ENCODE results near the gene RPL35A. TPM values are rescaled to one million over a fixed set of nuclear protein-coding genes. Genes with fewer than 3 reads are reported as not detected.
"Not testable (repeated sequence)": the region's sequence is repeated elsewhere in the genome, so short reads cannot be mapped to it uniquely, and the experiment has no call there.

RPL35A gene
- total RNA-seq, 2 donors from 2014 or later = 277 to 520 TPM

GRCh38 chr3:197908957-197909701 lies 40.9 kb upstream of the RPL35A start:
- ATAC-seq (ENCODE audit: insufficient number of reproducible peaks, low FRiP score, low read depth) (no peak), DNase-seq (ENCODE audit: low spot score) (no peak)
- Histone ChIP-seq H3K27me3 (replicated peaks; ENCODE audit: insufficient read depth) (no peaks in the 10 kb centered on the region), H3K36me3 (no peaks in the 10 kb centered on the region), H3K4me3 (no peak overlapping the region), H3K9me3 (no peaks in the 10 kb centered on the region), H3K27ac (no peak overlapping the region), H3K4me1 (ENCODE audit: control insufficient read depth in 1 of 2, low read depth in 2 of 2) (peaks cover 0 to 9% of the 10 kb centered on the region in 2 donors)
- no peak for TF ChIP-seq CTCF (IDR thresholded peaks at IDR 0.05)

GRCh38 chr3:197912741-197913476 lies 37.1 kb upstream of the RPL35A start:
- no peak for ATAC-seq (ENCODE audit: insufficient number of reproducible peaks, low FRiP score, low read depth)
- no peak overlapping the region for H3K4me3 ChIP-seq
- no peak for TF ChIP-seq CTCF (IDR thresholded peaks at IDR 0.05)

GRCh38 chr3:197913641-197914380 lies 36.2 kb upstream of the RPL35A start:
- Histone ChIP-seq H3K36me3 (no peaks in the 10 kb centered on the region), H3K9me3 (no peaks in the 10 kb centered on the region), H3K4me3 (no peak overlapping the region), H3K4me1 (ENCODE audit: control insufficient read depth in 1 of 2, low read depth in 2 of 2) (no peaks in the 10 kb centered on the region), H3K27ac (no peak overlapping the region), H3K27me3 (replicated peaks; ENCODE audit: insufficient read depth) (no peaks in the 10 kb centered on the region)
- DNase-seq (ENCODE audit: low spot score) = no peak
- TF ChIP-seq CTCF (IDR thresholded peaks at IDR 0.05) = no peak
- ATAC-seq (ENCODE audit: insufficient number of reproducible peaks, low FRiP score, low read depth) = no peak

More at GRCh38 chr3:197912741-197913476, 37.1 kb upstream of the RPL35A start:
- Histone ChIP-seq H3K27ac (no peak overlapping the region), H3K4me1 (ENCODE audit: control insufficient read depth in 1 of 2, low read depth in 2 of 2) (no peaks in the 10 kb centered on the region), H3K27me3 (replicated peaks; ENCODE audit: insufficient read depth) (no peaks in the 10 kb centered on the region), H3K9me3 (no peaks in the 10 kb centered on the region), H3K36me3 (no peaks in the 10 kb centered on the region)
- DNase-seq (ENCODE audit: low spot score) = no peak

- not testable (repeated sequence) for H3K4me3 ChIP-seq; H3K27me3 ChIP-seq (replicated peaks; ENCODE audit: insufficient read depth); DNase-seq (ENCODE audit: low spot score); H3K4me1 ChIP-seq (ENCODE audit: control insufficient read depth in 1 of 2, low read depth in 2 of 2); H3K27ac ChIP-seq; ATAC-seq (ENCODE audit: insufficient number of reproducible peaks, low FRiP score, low read depth); H3K36me3 ChIP-seq; H3K9me3 ChIP-seq
Observed at GRCh38 chr3:197921429-197922275, 28.3 kb upstream of the RPL35A start.

- Histone ChIP-seq H3K27me3 (replicated peaks; ENCODE audit: insufficient read depth) (no peaks in the 10 kb centered on the region), H3K9me3 (no peaks in the 10 kb centered on the region), H3K27ac (no peak overlapping the region), H3K36me3 (peaks cover 2% of the 10 kb centered on the region), H3K4me3 (no peak overlapping the region), H3K4me1 (ENCODE audit: control insufficient read depth in 1 of 2, low read depth in 2 of 2) (no peaks in the 10 kb centered on the region)
- ATAC-seq (ENCODE audit: insufficient number of reproducible peaks, low FRiP score, low read depth) (no peak), DNase-seq (ENCODE audit: low spot score) (no peak)
- no peak for TF ChIP-seq CTCF (IDR thresholded peaks at IDR 0.05)
Observed at GRCh38 chr3:197926418-197926817, 23.6 kb upstream of the RPL35A start.

- H3K36me3 ChIP-seq; H3K4me3 ChIP-seq; H3K27ac ChIP-seq; H3K9me3 ChIP-seq; H3K4me1 ChIP-seq (ENCODE audit: control insufficient read depth in 1 of 2, low read depth in 2 of 2); H3K27me3 ChIP-seq (replicated peaks; ENCODE audit: insufficient read depth); DNase-seq (ENCODE audit: low spot score); ATAC-seq (ENCODE audit: insufficient number of reproducible peaks, low FRiP score, low read depth): not testable (repeated sequence)
Observed at GRCh38 chr3:197927578-197927977, 22.4 kb upstream of the RPL35A start.

All from thoracic aorta (tissue), 2 donors.